Stimulated activated CD4-positive, alpha-beta T cell treated with anti-CD3 and anti-CD28 coated beads, Interleukin-15, amount 100 ng/mL, for 1 hour (primary cell): ENCODE results near the gene DOCK6.
"Not testable (repeated sequence)": the region's sequence is repeated elsewhere in the genome, so short reads cannot be mapped to it uniquely, and the experiment has no call there.

Experiments used
- DNase-seq, 2 donors: peaks; one replicate each; pipeline ENCODE4 v3.0.0-alpha.2; 2020; ENCODE audit warnings: low read depth in 1 of 2, low spot score in 1 of 2

The DOCK6 gene

DNA sequence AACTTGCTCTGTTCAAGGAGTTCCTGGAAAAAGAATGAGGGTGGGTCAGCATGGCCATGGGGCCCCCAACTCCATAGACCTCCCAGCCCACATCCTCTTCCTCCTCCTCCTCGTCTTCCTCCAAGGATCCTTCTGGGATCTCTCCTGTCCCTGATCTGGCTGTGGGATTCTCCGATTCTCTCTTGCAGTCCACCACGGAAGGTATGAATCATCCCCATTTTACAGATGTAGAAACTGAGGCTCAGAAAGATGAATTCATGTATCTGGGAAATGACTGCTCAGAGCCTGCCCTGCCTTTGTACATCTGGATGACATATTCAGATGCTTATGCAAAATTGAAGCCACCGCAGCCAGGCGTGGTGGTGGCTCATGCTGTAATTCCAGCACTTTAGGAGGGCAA is 62.8 kb downstream of the DOCK6 start:
- no peak for DNase-seq

DNA sequence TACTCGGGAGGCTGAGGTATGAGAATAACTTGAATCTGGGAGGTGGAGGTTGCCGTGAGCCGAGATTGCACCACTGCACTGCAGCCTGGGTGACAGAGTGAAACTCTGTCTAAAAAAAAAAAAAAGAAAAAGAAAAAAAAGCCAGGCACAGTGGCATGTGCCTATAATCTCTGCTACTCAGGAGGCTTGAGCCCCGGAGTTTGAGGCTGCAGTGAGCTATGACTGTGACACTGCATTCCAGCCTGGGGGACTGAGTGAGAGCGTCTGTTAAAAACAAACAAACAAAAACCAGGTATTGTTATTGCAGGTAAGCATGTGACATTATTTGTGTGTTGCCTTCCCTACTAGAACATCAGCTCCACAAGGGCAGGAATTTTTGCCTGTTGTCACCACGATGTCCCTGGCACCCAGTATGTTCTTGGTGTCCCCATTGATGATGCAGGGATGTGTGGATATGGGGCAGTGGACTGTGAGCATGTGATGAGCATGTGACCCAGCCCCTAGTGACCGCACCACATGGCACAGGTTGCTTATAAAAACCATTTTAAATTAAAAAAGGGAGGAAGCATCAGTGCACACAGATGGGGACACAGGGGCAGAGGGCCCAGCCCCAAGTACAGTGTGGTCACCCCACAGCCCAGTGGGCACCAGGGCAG is 63.4 kb downstream of the DOCK6 start:
- no peak for DNase-seq

DNA sequence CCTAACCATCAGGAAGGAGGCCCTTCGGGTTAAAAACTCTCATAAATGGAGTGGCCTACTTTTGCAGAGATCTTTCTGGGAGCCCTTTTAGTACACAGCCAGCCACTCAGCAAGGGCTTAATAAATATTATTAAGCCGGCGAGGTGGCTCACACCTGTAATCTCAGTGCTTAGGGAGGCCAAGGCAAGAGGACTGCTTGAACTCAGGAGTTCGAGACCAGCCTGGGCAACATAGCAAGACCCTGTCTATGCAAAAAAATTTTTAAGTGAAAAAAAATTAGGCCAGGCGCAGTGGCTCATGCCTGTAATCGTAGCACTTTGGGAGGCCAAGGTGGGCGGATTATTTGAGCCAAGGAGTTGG is 64.2 kb downstream of the DOCK6 start:
- no peak for DNase-seq

DNA sequence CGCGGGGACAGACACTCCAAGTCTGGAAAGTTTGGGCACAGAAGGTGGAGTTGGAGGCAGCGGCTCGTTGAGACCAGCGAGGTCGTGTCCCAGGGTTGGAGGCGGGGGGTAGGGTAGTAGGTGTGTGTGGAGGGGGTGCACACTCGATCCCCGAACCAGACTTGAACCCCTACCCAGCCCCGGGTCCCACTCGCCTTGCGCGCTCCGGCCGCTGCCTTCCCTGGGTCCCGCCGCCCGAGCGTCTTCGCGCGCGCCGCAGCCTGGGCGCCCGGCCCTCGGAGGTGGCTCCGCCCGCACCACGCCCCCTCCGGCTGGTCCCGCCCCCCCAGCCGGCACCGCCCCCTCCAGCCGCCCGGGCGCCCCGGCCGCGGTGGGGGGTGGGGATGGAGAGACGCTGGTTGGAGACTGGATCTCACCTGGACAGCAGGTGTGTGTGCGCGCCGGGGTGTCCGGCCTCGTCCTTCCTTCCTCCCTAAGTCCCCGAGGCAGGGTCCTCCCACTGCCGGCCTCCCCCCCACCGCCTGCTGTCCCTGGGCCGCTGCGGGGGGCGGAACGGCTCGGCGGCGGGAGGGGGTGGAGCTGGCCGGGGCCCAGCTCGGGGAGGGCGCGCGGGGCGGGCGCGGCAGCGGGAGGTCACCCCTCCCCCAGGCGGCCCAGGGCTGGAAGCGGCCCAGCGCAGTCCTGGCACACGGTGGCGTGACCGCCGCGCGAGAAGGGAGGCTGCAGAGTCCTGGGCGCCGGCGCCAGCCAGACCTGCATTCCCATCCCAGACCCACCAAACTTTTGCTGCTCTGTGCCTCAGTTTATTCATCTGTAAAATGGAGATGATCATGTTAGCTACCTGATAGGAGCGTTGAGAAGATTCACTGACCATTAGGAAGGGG is 64.8 kb downstream of the DOCK6 start, which contains the start of gene KANK2:
Gene KANK2 (minus strand): TSS at position 255 of the 884 bp plus-strand sequence. CDS start 3,034 bp downstream, outside the sequence.
- DNase-seq, result peak; percentile 62 to 69

DNA sequence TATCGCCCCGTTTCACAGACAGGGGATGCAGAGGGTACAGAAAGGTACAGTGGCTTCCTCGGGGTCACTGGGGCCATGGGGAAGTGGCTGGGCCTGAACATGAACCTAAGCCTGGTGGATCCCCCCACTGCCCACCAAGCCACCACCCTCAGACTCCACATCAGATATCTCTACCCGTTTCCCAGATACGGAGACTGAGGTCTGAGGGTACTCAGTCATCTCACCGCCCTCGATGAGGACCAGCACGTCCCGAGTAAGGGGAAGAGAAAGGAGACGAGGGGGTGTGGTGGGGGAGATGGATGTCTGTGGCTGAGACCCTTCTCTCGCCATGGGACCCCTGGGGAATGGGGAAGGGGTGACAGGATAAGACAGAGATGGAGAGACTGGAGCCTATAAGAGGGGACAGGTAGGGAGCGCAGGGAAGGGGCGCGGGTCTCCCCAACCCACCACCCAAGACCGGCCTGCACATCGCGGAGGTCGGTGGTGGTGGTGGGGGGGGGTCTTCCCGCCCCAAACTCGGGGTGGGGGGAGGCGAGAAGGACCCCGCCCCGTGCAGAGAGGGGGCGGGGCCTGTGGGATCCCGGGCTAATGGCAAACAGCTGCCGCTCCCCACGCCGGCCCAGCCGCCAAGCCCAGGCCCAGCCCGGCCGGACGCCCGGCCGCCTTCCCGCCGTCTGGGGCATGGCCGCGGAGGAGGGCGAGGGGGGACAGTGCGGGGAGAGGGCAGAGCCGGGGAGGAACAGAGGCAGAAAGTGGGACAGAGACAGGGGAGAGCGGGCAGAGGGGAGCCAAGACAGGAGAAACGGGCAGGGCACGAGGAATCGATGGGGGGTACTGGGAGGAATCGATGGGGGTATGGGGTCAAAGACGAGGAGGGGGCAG is 65.7 kb downstream of the DOCK6 start:
- DNase-seq, result no peak

DNA sequence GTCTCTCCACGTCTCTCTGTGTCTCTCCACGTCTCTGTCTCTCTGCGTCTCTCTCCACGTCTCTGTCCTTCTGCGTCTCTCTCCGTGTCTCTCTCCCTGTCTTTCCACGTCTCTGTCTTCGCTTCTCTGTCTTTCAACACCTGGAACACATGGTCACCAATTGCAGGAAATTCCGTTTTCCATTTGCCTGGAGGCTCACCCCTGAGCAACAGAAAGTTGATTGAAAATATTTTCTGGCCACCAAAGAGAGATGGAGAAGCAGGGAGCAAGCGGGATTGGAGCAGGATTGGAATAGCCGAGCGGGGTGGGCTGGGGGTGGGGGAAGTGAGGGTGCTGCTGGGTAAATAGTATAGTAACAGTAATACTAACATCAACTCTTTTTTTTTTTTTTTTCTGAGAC is 66.6 kb downstream of the DOCK6 start:
- no peak for DNase-seq

DNA sequence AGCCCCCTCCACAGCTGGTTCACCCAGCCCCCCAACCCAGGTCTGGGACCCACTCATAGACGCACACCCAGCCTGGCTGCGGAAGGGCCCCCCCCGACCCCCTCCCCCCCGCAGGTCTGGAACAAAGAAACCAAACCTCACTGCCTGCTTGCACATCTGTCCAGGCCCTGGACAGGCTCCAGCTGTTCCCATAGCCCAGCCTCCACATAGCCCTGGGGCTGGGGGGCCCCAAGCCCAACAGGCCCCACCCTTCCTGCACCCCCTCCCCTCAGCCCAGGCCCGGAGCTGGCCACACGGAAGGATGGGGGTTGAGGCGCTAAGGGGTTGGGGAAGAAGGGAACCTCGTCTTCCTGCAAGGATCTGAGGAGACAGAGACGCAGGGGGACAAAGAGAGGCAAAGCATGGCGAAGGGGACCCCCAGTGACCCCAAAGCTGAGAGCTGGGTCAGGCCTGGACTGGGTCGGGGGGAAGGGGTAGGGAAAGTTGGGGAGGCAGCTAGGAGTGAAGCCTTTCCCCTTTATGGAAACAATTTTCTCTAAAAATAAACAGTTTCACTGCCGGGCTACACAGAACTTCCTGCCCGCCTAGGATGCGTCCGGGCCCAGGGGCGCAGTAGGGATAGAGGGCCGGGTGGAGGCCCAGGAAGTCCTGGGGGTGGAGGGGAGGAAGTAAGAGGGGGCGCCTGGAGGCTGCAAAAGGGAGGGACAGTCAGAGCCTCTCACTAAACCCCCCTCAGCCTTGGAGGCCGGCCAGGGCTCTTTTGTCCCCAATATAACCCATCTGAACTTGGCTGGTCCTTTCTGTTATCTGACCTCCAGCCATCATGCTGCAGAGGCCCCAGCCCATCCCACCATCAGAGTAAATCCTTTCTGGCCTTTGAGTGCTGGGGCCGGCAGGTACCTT is 67.4 kb downstream of the DOCK6 start:
- no peak for DNase-seq

DNA sequence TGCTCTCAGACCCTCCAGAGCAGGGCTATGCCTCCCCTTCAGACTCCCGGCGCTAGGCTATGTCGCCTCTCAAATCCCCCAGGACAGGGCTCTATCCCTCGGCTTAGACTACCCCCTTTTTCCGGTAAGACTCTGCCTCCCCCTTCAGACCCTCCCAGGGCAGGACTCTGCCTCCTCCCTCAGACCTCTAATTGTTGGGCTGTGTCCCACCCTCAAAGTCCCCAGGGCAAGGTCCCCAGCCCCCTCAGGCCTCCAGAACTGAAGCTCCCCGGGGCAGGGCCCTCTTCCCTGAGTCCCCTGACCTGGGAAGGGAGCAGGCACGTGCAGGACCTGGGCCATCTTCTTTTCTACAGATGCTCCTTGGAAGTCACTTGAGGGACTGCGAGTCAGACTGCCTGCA is 68.2 kb downstream of the DOCK6 start:
- no peak for DNase-seq

DNA sequence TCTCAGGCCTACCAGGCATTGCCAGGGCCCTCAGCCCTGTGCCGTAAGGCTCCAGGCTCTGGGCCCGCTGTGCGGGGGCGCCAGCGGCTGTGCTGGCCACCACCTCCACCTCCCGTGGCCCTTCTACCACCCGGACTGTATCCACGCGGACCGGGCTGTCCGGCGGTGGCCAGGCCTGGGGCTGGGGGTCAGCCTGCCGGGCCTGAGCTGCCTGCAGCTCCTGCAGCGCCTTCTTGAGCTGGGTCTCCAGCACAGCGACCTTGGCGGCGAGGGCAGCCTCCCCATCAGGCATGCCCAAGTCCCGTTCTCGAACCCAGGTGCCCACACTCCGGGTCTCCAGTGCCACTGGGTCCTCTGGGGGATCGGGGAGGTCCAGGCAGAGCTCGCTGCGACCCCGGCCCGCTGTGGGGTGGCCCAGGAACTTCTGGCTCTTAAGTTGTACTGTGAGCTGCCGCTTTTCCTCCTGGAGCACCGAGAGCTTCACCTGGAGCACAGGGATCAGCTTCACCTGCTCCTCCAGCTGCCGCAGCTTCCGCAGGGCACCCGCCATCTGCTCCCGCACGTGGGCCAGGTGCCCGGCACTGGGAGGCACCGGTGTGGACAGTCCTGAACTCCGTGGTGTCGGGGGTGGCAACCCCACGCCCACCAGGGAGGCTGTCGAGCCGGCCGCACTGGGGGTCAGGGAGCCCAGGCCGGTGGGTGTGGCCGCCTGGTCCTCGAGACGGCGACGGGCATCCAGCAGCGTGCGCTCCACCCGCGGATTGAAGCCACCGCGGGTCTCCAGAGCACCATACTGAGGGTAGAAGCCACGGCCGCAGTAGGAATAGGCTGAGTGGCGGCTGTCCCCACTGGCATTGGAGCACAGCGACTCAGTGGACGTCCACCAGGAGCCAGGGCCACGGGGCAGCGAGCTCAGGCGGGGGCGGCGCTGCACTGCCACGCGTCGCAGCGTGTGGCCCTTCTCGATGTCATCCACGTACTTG is 69.1 kb downstream of the DOCK6 start:
- DNase-seq, result no peak

DNA sequence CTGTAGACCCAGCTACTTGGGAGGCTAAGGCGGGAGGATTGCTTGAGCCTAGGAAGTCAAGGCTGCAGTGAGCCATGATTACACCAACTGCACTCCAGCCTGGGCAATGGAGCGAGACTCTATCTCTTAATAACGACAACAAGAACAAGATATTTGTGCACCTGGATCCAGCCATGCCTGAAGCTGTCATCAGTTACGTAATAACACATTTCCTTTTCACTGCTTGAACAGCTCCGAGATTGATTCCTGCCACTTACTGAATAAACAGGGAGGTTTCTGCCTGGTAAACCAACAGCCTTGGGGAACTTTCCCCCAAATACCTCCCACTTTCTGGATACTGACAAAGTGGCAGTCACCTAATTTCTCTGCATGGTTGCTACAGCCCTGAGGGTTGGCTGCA is 70.4 kb downstream of the DOCK6 start:
- no peak for DNase-seq

DNA sequence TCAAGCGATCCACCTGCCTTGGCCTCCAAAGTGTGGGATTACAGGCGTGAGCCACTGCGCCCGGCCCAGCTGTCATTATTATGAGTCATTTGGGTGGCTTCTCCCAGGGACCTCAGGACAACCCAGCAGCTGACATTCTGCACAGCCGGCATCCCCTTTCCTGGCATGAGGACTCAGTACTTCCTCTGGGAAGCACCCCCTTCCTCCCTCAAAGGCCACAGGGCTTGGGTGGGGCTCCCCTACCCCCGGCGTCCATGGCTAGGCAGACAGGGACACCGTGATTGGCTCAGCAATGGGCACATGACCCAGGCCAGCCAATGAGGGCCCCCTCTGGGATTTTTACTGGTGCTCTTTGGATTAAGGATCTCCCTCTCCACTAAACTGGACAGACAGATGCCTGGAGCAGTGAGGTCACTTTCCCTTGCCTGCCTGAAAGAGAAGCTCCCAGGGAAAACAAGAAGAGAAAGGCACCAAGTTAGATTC is 71.0 kb downstream of the DOCK6 start:
- DNase-seq, result no peak

DNA sequence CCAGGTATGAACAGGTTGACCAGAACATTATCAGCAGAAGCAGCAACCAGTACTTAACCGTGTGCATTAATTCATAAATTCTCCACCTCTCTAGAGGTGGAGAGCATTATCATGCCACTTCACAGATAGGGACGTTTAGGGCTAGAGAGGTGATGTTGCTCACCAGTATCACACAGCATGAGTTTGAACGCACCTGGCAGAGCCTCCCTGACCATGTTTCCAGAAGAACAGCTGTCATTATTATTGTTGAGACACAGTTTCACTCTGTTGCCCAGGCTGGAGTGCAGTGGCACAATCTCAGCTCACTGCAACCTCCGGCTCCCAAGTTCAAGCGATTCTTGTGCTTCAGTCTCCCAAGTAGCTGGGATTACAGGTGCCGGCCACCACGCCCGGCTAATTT is 71.8 kb downstream of the DOCK6 start:
- DNase-seq, result no peak

DNA sequence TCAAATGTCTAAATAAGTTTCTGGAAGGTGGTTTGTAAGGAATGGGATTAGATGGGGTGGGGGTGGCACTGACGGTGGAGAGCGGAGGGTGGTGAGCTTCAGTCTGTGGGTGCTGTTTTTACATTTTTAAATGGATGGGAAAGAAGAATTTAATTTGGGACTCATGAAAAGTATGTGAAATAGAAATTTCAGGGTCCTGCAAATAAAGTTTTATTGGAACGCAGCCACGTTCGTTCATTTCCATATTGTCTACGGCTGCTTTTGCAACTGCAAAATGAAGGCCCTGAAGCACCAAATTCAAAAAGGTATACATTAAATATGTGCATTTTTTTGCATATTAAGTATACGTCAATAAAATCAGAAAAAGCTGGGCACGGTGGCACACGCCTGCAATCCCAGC is 74.9 kb downstream of the DOCK6 start:
- no peak for DNase-seq

DNA sequence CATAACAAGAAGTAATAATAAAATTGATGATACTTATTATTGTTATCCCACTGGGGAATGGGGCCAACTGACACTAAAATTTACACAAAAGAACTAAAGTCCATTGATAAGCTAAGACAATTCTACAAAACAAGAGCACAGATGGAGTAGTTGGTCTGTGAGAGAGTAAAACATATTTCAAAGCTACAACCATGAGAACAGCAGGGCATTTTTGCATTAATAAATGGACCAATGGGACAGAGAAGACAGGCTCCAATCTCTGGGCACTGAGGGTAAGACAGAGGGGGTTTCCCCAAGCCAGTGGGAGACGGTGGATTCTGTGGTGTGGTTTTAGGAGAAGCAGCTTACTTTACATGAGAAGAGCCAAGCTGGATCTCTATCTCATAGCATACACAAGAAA is 79.3 kb downstream of the DOCK6 start:
- no peak for DNase-seq

DNA sequence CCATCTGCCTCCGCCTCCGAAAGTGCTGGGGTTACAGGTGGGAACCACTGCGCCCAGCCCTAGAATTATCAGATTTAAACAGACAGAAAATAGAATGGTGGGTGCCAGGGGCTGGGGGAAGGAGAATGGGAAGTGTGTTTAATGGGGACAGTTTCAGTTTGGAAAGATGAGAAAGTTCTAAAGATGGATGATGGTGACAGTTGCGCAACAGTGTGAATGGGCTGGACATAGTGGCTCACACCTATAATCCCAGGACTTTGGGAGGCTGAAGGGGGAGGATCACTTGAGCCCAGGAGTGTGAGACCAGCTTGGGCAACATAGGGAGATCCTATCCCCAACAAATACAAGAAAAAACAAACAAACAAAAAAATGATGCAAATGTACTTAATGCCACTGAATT is 80.8 kb downstream of the DOCK6 start:
- DNase-seq, result no peak

DNA sequence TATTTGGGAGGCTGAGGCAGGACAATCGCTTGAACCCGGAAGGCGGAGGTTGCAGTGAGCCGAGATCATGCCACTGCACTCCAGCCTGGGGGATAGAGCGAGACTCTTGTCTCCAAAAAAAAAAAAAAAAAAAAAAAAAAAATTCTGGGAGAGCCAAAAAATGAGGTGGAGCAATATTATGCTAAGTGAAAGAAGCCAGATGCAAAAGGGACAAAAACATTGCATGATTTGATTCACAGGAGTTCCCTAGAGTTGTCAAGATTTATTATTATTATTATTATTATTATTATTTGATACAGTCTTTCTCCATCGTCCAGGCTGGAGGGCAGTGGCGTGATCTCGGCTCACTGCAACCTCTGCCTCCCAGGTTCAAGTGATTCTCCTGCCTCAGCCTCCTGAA is 81.3 kb downstream of the DOCK6 start:
- DNase-seq, result not testable (repeated sequence)

DNA sequence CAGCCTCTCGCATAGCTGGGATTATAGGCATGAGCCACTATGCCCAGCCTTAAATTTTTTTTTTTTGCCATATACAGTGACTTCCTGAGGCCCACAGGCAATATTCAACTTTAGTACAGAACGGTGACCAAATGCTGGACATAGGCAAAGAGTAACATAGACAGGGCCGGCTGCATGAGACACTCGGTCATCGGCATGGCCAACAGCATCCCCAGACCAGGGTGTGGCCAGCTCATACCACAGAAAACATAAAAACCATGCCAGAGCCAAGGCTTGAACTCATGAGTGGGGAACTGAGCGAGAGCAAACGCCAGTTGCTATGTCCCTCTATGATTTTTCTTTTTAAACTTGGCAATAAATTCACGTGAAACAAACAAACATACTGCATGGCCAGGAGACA is 82.0 kb downstream of the DOCK6 start:
- DNase-seq, result no peak

DNA sequence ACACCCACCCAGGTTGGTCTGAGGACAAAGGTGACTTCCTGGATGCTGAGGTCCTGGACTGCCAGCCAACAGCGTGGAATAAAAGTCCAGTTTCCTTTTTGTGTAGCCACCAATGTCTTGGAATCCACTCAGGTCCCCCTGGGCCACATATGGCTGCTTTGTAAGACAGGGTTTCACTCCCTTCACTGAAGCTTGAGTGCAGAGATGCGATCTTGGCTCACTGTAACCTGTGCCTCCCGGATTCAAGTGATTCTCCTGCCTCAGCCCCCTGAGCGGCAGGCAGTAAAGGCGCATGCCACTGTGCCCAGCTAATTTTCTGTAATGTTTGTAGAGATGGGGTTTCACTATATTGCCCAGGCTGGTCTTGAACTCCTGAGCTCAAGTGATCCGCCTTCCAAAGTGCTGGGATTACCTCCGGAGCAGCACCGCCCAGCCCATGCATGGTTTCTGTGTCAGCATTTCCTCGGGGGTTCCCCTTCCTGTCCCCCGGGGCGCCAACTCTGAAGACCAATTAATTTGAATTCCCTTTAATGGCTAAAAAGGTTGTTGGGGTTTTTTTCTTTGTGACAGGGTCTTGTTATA is 82.5 kb downstream of the DOCK6 start:
- DNase-seq, result no peak

DNA sequence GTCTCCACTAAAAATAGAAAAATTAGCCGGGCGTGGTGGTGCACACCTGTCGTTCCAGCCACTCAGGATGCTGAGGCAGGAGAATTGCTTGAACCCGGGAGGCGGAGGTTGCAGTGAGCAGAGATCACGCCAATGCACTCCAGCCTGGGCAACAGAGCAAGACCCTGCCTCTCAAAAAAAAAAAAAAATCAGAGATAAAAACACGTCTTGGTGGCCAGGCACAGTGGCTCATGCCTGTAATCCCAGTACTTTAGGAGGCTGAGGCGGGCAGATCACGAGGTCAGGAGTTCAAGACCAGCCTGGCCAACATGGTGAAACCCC is 83.2 kb downstream of the DOCK6 start:
- DNase-seq, result not testable (repeated sequence)
